ENCODE measurements around the gene ICAM2. TPM values are rescaled to one million over a fixed set of nuclear protein-coding genes. Genes with fewer than 3 reads are reported as not detected.
A peak's percentile ranks its signal among the peaks of the same experiment; 100 is the strongest.

Gene ICAM2
- total RNA-seq: 1.2 and 2.0 TPM in 2 replicates
- 0.52 TPM for polyA plus RNA-seq (2012)

GRCh38 chr17:64020056-64020766 lies at the start of gene ICAM2:
TSS of gene ICAM2 (minus strand) at chr17:64020633. CDS start at chr17:64006691, 13,942 bp downstream.
- peak; percentile 22 for DNase-seq (ENCODE audit: low read depth)

GRCh38 chr17:64070213-64070612 lies 49.8 kb upstream of the ICAM2 start:
- DNase-seq (ENCODE audit: low read depth): no peak

- DNase-seq (ENCODE audit: low read depth): no peak
These were observed 48.7 kb upstream of the ICAM2 start for GRCh38 chr17:64069143-64069542.

- DNase-seq (ENCODE audit: low read depth): no peak
These were observed 47.2 kb upstream of the ICAM2 start for GRCh38 chr17:64067657-64068056.

DNA sequence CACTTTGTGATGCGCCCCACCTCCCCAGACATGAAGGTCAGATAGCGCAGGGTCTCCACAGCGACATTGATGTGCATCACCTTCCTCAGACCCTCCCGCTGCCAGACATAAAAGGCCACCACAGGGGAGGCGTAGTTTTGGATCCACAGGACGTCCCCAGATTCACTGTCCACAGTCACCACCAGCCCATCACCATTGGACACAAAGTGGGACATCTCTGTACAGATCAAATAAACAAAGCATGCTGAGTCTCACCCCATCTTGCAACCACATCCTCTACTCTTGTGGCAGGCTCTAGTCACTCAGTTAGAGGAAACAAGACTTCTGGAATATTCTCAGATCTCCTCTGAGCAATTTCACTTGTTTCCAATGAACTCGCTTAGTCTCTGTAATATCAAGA lies 46.3 kb upstream of the ICAM2 start:
- DNase-seq (ENCODE audit: low read depth): no peak

DNA sequence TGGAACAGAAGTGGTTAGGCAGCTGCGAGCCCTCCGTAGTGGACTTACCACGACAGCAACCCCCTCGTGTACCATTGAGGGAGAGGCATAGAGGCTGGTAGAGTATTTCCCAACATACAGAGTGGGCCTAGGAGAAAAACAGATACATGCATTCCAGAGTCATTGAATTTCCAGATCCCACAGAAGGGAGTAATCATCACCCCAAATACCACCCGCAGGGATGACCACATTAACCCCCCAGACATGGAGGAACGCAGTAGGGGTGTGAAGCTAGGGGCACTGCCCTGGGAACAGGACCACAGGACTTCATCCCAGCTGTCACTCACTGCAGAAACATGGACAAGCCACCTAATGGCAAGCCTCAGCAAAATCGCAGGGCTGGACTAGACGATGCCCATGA lies 44.7 kb upstream of the ICAM2 start:
- DNase-seq (ENCODE audit: low read depth): peak; percentile 10

DNA sequence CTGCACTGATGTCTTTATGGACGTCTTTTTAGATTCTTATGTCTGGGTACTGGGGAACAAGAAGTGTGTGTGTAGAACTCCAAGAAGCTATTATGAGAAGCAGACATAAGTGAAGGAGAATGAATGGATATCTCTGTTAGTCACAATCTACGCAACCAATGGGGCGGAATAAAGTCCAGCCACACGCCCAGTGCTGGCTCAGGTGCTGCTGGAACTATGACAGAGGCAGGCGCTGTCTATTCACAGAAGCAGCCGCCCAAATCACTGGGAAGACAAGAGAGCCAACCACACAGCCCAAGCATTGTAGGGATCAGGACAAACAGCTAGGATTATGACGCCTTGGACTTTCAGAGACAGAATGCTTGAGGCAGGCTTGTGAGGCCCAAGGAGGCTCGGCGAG lies 43.9 kb upstream of the ICAM2 start:
- DNase-seq (ENCODE audit: low read depth): no peak

- DNase-seq (ENCODE audit: low read depth): no peak
These were observed 43.4 kb upstream of the ICAM2 start for GRCh38 chr17:64063766-64064224.

DNA sequence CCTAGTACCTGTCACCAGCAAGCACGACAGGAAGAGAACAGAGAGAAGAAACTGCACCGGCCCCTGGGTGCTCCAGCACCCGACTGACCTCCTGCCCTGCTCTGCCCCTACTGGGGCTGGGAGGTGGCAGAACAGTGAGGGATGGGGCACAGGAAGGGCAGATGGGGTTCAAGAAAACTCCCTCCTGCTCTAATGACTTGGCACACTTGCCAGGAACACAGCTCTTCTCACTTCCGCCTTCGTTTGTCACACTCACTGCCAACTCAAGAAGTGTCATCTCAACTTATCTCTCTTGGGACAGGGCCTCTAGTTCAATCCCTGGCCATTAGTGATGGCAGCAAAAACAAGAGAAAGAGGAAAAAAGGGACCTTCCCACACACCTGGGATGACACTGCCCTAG lies 42.7 kb upstream of the ICAM2 start:
- no peak for DNase-seq (ENCODE audit: low read depth)

DNA sequence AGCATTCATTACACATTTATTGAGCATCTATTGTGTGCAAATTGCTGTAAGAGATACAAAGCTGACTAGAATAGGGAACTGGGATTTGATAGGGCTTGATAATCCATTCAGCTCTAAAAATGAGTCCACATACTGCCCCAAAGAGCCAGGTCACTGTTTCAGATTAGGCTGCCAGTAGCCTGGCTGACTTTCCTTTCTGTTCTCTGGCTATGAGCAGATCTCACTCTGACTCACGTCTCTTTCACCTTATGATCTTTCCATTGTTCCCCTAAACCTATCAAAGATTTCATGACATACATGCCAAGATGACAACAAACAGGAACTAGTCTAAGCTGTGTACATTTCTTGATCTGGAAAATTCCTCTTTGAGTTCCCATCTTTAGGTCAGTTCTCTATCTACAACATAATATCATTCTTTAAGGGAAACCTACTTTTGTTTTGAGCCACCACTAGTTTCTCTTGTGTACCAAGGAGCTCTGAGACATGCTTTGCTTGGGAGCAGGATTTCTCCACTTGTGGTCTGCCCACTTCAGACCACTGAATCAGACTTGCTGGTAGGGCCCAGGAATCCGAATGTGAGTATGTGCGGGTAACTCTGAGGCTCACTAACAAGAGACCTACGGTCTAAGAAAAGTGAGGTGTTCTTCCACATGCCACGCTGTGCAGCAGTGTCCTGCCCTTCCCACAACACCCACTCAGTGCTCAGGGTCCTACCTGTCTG lies 40.9 kb upstream of the ICAM2 start:
- no peak for DNase-seq (ENCODE audit: low read depth)

DNA sequence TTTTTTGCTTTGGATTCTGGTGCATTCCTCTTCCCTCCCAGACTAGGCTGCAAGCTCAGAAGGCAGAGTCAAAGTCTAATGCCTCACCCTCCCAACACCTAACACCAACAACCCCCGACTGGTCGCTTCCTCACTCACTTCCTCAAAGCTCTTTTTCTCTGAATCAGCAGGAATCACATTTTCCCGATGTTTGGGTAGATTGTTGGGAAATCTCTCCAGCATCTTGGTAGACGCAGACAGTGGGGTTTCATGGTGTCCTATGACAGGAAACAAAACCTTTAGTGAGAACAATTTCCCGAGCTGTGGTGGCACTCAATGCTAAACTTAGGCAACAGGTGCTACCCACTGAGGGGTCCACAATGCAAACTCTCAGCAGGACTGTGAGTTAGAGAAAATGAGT lies 39.9 kb upstream of the ICAM2 start:
- no peak for DNase-seq (ENCODE audit: low read depth)

- no peak for DNase-seq (ENCODE audit: low read depth)
These were observed 39.3 kb upstream of the ICAM2 start for GRCh38 chr17:64059756-64060155.

- DNase-seq (ENCODE audit: low read depth): no peak
These were observed 38.2 kb upstream of the ICAM2 start for GRCh38 chr17:64058621-64059020.

- no peak for DNase-seq (ENCODE audit: low read depth)
These were observed 37.3 kb upstream of the ICAM2 start for GRCh38 chr17:64057701-64058263.

DNA sequence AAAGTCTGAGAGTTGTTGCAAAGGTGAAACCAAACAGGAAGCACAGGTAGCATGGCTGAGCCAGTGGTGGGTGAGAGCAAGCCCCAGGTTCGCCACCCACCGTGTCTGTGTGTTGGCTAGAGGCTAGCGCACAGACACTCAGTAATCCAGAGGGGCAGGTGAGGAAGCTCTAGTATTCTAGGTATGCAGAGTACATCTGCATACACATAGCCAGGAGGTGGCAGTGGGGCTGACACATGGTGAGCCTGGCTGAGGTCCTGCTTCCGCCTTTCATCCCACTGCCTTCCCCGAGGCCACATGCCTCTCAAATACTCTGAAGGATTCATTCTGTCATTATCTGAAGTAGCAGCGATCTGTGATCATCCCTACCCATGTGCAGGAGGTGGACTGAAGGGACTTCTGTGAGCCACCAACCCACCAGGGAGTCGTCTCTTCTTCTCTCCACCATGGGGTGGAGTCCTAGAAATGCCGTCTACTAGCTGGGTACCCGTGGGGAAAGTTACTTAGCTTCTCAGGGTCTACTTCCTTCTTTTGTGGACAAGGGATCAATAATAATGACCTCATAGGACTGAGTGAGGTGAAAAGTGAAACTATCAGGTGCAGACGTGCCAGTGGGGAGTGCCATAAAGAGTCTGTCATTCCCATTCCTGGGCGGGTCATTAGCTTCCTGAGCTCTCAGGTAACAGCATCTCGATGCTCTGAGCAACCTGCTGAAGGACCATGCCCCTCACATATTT lies 36.0 kb upstream of the ICAM2 start:
- DNase-seq (ENCODE audit: low read depth): no peak

- peak; percentile 65 for DNase-seq (ENCODE audit: low read depth)
These were observed 35.0 kb upstream of the ICAM2 start for GRCh38 chr17:64055183-64056142.

GRCh38 chr17:64054304-64054703 lies 33.9 kb upstream of the ICAM2 start:
- no peak for DNase-seq (ENCODE audit: low read depth)

DNA sequence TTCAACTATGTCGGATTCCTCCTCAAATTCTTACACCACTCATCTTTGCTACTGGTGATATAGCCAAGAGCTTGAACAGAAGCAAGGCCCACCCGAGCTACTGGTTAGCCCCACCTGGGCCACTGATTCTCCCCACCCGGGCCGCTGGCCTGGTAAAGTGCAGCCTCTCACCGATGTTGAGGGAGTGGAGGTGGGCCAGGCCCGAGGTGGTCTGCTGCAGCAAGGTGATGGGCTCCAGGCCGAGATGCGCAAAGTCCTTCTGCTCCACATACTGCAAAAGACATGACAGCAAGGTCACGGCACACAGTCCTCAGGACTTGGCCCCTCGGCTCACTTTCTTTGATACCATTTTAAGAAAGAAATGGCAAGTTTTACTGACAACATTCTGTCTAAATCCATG lies 32.7 kb upstream of the ICAM2 start:
- no peak for DNase-seq (ENCODE audit: low read depth)

DNA sequence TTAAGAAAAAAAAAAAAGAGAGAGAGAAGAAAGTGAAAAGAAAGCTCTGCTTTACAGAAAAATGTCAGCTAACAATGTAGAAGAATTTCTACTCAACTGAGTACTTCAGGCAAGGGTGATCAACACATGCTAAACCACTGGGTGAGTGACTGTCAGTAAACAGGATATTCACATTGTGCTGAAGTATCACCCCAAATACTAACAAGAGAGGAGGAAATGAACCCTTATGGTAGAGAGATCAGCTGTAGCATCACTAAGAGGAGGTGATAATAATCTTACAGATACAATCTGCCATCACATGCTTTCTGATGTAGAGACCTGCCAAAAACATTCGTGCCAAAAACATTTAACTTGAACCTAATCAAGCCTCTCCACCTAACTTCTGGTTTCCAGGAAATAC lies 30.7 kb upstream of the ICAM2 start:
- DNase-seq (ENCODE audit: low read depth): no peak

DNA sequence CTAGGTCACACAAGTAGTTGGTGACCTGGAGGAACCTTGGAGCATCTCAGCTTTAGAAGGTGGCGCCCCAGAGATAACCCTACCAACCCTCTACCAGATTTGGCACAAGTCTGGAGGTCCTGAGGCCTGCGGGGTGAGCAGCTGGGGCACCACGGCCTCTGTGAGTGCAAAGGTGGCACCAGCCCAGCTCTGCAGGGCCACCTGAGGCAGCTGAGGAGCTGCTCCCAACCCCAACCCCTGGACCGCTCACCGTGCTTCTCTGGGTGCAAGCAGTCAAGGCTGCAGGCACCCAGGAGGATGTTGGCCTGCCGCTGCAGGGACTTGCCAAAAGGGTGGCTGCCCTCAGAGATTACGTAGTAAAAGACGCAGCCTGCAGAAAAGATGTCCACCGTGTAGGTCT lies 28.4 kb upstream of the ICAM2 start:
- DNase-seq (ENCODE audit: low read depth): no peak

- DNase-seq (ENCODE audit: low read depth): no peak
These were observed 24.7 kb upstream of the ICAM2 start for GRCh38 chr17:64045176-64045575.

Data from myocyte (in vitro differentiated cells).